WTC11 (cell line): ENCODE data around the gene TAAR2. TPM values are rescaled to one million over a fixed set of nuclear protein-coding genes. Genes with fewer than 3 reads are reported as not detected.
A peak's percentile ranks its signal among the peaks of the same experiment; 100 is the strongest.

ENCODE experiments used
- ATAC-seq: fragments of 200-7000 bp; cut with Tn5 transposase; 2 replicates; pipeline ENCODE4 v1.10.0; 2021; ENCODE audit warnings: mild to moderate bottlenecking, moderate library complexity
- CTCF ChIA-PET: fragments of 300-600 bp; sonication (Branson Sonifier 250); formaldehyde crosslinking; loops from one replicate; lab custom pipeline; 2021; ENCODE audit warnings: antibody characterized with exemption; lab: Charles Lee
- POLR2A ChIA-PET: fragments of 350-600 bp; sonication (Branson Sonifier 250); formaldehyde crosslinking; loops from one replicate; lab custom pipeline; 2021; ENCODE audit warnings: antibody characterized with exemption; lab: Charles Lee
- DNase-seq: peaks from one replicate; pipeline ENCODE4 v3.0.0; 2021; ENCODE audit warnings: low spot score
- H3K27ac Mint-ChIP-seq: 2 replicates; pipeline ENCODE4 v1.8.0; 2021; ENCODE audit warnings: mixed read lengths
- H3K27me3 Mint-ChIP-seq: 2 replicates; pipeline ENCODE4 v1.8.0; 2021; ENCODE audit warnings: low read depth, mild to moderate bottlenecking, moderate library complexity, mixed read lengths
- H3K36me3 Mint-ChIP-seq: 2 replicates; pipeline ENCODE4 v1.8.0; 2021; ENCODE audit warnings: mixed read lengths
- H3K4me1 Mint-ChIP-seq: 2 replicates; pipeline ENCODE4 v1.8.0; 2022; ENCODE audit warnings: mixed read lengths
- H3K4me3 Mint-ChIP-seq: 2 replicates; pipeline ENCODE4 v1.8.0; 2021; ENCODE audit warnings: mild to moderate bottlenecking, moderate library complexity, mixed read lengths
- H3K9me3 Mint-ChIP-seq: 2 replicates; pipeline ENCODE4 v1.8.0; 2021; ENCODE audit warnings: mixed read lengths
- AFF4 ChIP-seq: sonication (generic); formaldehyde crosslinking; IDR thresholded peaks from 2 replicates; pipeline ENCODE4 v1.8.1; 2023; ENCODE audit warnings: mild to moderate bottlenecking, missing genetic modification reagents, borderline replicate concordance
- CDX4 ChIP-seq: fragments of 250-450 bp; sonication (Bioruptor Pico); IDR thresholded peaks from 2 replicates; pipeline ENCODE4 v1.9.0; 2021; ENCODE audit warnings: moderate library complexity, mild to moderate bottlenecking, inconsistent platforms, borderline replicate concordance
- CREM ChIP-seq: sonication (generic); formaldehyde crosslinking; IDR thresholded peaks from 2 replicates; pipeline ENCODE4 v1.8.1; 2022; ENCODE audit warnings: mild to moderate bottlenecking, missing genetic modification reagents, moderate library complexity
- FOXP4 ChIP-seq: sonication (generic); formaldehyde crosslinking; IDR thresholded peaks from 2 replicates; pipeline ENCODE4 v1.8.0; 2022; ENCODE audit warnings: mild to moderate bottlenecking, missing genetic modification reagents
- GABPB1 ChIP-seq: sonication (generic); formaldehyde crosslinking; IDR thresholded peaks from 2 replicates; pipeline ENCODE4 v1.8.1; 2023; ENCODE audit warnings: mild to moderate bottlenecking, missing genetic modification reagents
- GTF2I ChIP-seq: fragments of 250-450 bp; sonication (Bioruptor Pico); conservative IDR thresholded peaks from 2 replicates; pipeline ENCODE4 v1.4.0; 2021; ENCODE audit warnings: mild to moderate bottlenecking
- IRF2 ChIP-seq: sonication (generic); formaldehyde crosslinking; IDR thresholded peaks from 2 replicates; pipeline ENCODE4 v1.8.0; 2022; ENCODE audit warnings: low read depth, missing genetic modification reagents, borderline replicate concordance
- JAZF1 ChIP-seq: fragments of 250-450 bp; sonication (Bioruptor Pico); IDR thresholded peaks from 2 replicates; pipeline ENCODE4 v1.9.0; 2021; ENCODE audit warnings: moderate library complexity, mild to moderate bottlenecking, inconsistent platforms
- KAT7 ChIP-seq: sonication (generic); formaldehyde crosslinking; IDR thresholded peaks from 2 replicates; pipeline ENCODE4 v1.8.1; 2023; ENCODE audit warnings: missing genetic modification reagents, mild to moderate bottlenecking, borderline replicate concordance
- MAX ChIP-seq: sonication (generic); formaldehyde crosslinking; IDR thresholded peaks from 2 replicates; pipeline ENCODE4 v1.8.0; 2022; ENCODE audit warnings: mild to moderate bottlenecking, missing genetic modification reagents
- NR1H2 ChIP-seq: sonication (generic); formaldehyde crosslinking; IDR thresholded peaks from 2 replicates; pipeline ENCODE4 v1.9.0; 2021; ENCODE audit warnings: mild to moderate bottlenecking, moderate library complexity, missing genetic modification reagents
- PRDM15 ChIP-seq: sonication (generic); formaldehyde crosslinking; IDR thresholded peaks from 2 replicates; pipeline ENCODE4 v1.8.0; 2022; ENCODE audit warnings: missing genetic modification reagents
- PREB ChIP-seq: sonication (generic); formaldehyde crosslinking; IDR thresholded peaks from 2 replicates; pipeline ENCODE4 v1.8.1; 2022; ENCODE audit warnings: mild to moderate bottlenecking, missing genetic modification reagents, moderate library complexity, borderline replicate concordance
- TP53 ChIP-seq: sonication (generic); formaldehyde crosslinking; IDR thresholded peaks from 2 replicates; pipeline ENCODE4 v1.8.1; 2023; ENCODE audit warnings: mild to moderate bottlenecking, missing genetic modification reagents
- ZMAT4 ChIP-seq: fragments of 250-450 bp; sonication (Bioruptor Pico); IDR thresholded peaks from 2 replicates; pipeline ENCODE4 v1.9.0; 2021; ENCODE audit warnings: mild to moderate bottlenecking
- ZNF671 ChIP-seq: fragments of 250-450 bp; sonication (Bioruptor Pico); IDR thresholded peaks from 2 replicates; pipeline ENCODE4 v1.8.0; 2021; ENCODE audit warnings: mild to moderate bottlenecking
- ZSCAN18 ChIP-seq: fragments of 250-450 bp; sonication (Bioruptor Pico); IDR thresholded peaks from 2 replicates; pipeline ENCODE4 v2.1.2; 2022; ENCODE audit warnings: mild to moderate bottlenecking, moderate library complexity
- total RNA-seq: library from RNA; stranded (reverse); gene quantifications from 3 replicates; pipeline ENCODE4 v1.2.3, GENCODE V29; 2021

The TAAR2 gene
- total RNA-seq, 1 experiment from 2014 or later, result not detected

GRCh38 chr6:132614554-132614953 is 9.5 kb downstream of the TAAR2 start:
- Mint-ChIP-seq H3K36me3 (no peaks in the 10 kb centered on the region), H3K27me3 (no peaks in the 10 kb centered on the region), H3K4me3 (no peak overlapping the region), H3K27ac (no peak overlapping the region), H3K9me3 (no peaks in the 10 kb centered on the region)
- DNase-seq, result no peak
- CTCF ChIA-PET, result no interaction called here
- TF ChIP-seq CREM (CRISPR knock-in tag), result no peak
- no peak for TF ChIP-seq GABPB1 (CRISPR knock-in tag)
- no peak for TF ChIP-seq AFF4
- TF ChIP-seq MAX (CRISPR knock-in tag), result no peak
- no peak for TF ChIP-seq JAZF1
- TF ChIP-seq ZMAT4 (CRISPR knock-in tag), result no peak
- TF ChIP-seq, all 79 proteins: peak for 0
- POLR2A ChIA-PET, result no interaction called here
- no peaks in the 10 kb centered on the region for H3K4me1 Mint-ChIP-seq
- no peak for ATAC-seq

- no peak for ATAC-seq
- no peaks in the 10 kb centered on the region for H3K4me1 Mint-ChIP-seq
- H3K27me3 Mint-ChIP-seq, result no peaks in the 10 kb centered on the region
- no peak overlapping the region for H3K4me3 Mint-ChIP-seq
- DNase-seq, result no peak
- POLR2A ChIA-PET, result no interaction called here
- H3K27ac Mint-ChIP-seq, result no peak overlapping the region
- CTCF ChIA-PET, result no interaction called here
- no peaks in the 10 kb centered on the region for H3K9me3 Mint-ChIP-seq
- no peaks in the 10 kb centered on the region for H3K36me3 Mint-ChIP-seq
- TF ChIP-seq NR1H2 (CRISPR knock-in tag), result no peak
- TF ChIP-seq GABPB1 (CRISPR knock-in tag), result peak; percentile 49; the same call in 1 of the 2 replicates
Observed at GRCh38 chr6:132612449-132613108, 11.5 kb downstream of the TAAR2 start.

GRCh38 chr6:132611616-132612015 is 12.5 kb downstream of the TAAR2 start:
- H3K9me3 Mint-ChIP-seq, result no peaks in the 10 kb centered on the region
- DNase-seq (no peak), ATAC-seq (no peak)
- H3K4me1 Mint-ChIP-seq, result no peaks in the 10 kb centered on the region
- no peak overlapping the region for H3K27ac Mint-ChIP-seq
- CTCF ChIA-PET, result no interaction called here
- no peaks in the 10 kb centered on the region for H3K27me3 Mint-ChIP-seq
- H3K4me3 Mint-ChIP-seq, result no peak overlapping the region
- POLR2A ChIA-PET, result no interaction called here
- no peaks in the 10 kb centered on the region for H3K36me3 Mint-ChIP-seq
- TF ChIP-seq CDX4 (CRISPR knock-in tag) (no peak), IRF2 (CRISPR knock-in tag) (no peak), KAT7 (CRISPR knock-in tag) (no peak), GTF2I (CRISPR knock-in tag) (no peak), PREB (no peak), TP53 (CRISPR knock-in tag) (no peak), ZSCAN18 (CRISPR knock-in tag) (no peak), PRDM15 (CRISPR knock-in tag) (no peak), FOXP4 (CRISPR knock-in tag) (no peak), ZNF671 (no peak)
